ENCODE data around the gene TBC1D22A.

Gene TBC1D22A

GRCh38 chr22:46862418-46863324 is 100.2 kb downstream of the TBC1D22A start:
- no peak for DNase-seq

GRCh38 chr22:46863794-46864193 is 101.3 kb downstream of the TBC1D22A start:
- DNase-seq = no peak

GRCh38 chr22:46864314-46865051 is 102.0 kb downstream of the TBC1D22A start:
- no peak for DNase-seq

GRCh38 chr22:46865052-46865434 is 102.6 kb downstream of the TBC1D22A start:
- no peak for DNase-seq

GRCh38 chr22:46865642-46866041 is 103.2 kb downstream of the TBC1D22A start:
- no peak for DNase-seq

GRCh38 chr22:46866591-46866990 is 104.1 kb downstream of the TBC1D22A start:
- DNase-seq = no peak

- no peak for DNase-seq
These were observed 104.7 kb downstream of the TBC1D22A start for GRCh38 chr22:46867106-46867505.

GRCh38 chr22:46869329-46869728 is 106.9 kb downstream of the TBC1D22A start:
- no peak for DNase-seq

GRCh38 chr22:46869831-46870441 is 107.5 kb downstream of the TBC1D22A start:
- no peak for DNase-seq

- no peak for DNase-seq
These were observed 109.4 kb downstream of the TBC1D22A start for GRCh38 chr22:46871826-46872225.

GRCh38 chr22:46875089-46875488 is 112.6 kb downstream of the TBC1D22A start:
- DNase-seq = no peak

- no peak for DNase-seq
These were observed 114.0 kb downstream of the TBC1D22A start for GRCh38 chr22:46876357-46876934.

GRCh38 chr22:46878191-46878948 is 115.9 kb downstream of the TBC1D22A start:
- DNase-seq = no peak

GRCh38 chr22:46879083-46879482 is 116.6 kb downstream of the TBC1D22A start:
- DNase-seq = no peak

- DNase-seq = no peak
These were observed 119.1 kb downstream of the TBC1D22A start for GRCh38 chr22:46881373-46882118.

- DNase-seq = no peak
These were observed 120.9 kb downstream of the TBC1D22A start for GRCh38 chr22:46883092-46883910.

GRCh38 chr22:46884365-46884764 is 121.9 kb downstream of the TBC1D22A start:
- no peak for DNase-seq

GRCh38 chr22:46887978-46888377 is 125.5 kb downstream of the TBC1D22A start:
- no peak for DNase-seq

GRCh38 chr22:46890819-46891218 is 128.4 kb downstream of the TBC1D22A start:
- no peak for DNase-seq

- no peak for DNase-seq
These were observed 129.0 kb downstream of the TBC1D22A start for GRCh38 chr22:46891382-46891951.
